ENCODE measurements around the gene ITGA2B. TPM values are rescaled to one million over a fixed set of nuclear protein-coding genes. Genes with fewer than 3 reads are reported as not detected.

The ITGA2B gene
- total RNA-seq, 1 experiment from 2014 or later = 8.3 TPM

DNA sequence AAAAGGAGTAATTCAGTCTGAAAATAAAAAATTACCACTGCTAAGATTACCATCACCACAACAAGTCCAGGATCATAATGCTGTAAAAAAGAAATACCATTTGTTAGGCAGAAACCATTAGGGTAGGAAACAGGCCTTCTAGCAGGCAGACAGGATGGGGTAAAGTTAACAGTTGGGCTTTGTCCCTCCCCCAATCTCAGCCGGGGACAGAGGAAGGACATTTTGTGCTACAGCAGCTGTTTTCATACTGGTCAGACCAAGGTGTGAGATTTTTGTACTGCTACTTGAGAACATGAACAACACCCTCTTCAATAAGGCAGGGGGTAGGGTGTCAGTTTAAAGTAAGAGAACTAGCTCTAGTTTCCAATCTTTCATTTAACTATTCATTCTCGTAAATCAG, 49.2 kb upstream of the ITGA2B start:
- H3K27ac ChIP-seq (ENCODE audit: insufficient read length, low read depth, low read length) = no peak overlapping the region

More for the DNA sequence above, 49.2 kb upstream of the ITGA2B start:
- Histone ChIP-seq H2BK20ac (ENCODE audit: low read depth, low read length, poor library complexity, severe bottlenecking) (no peak overlapping the region), H4K5ac (ENCODE audit: insufficient read length, low read depth, low read length) (no peak overlapping the region), H2AFZ (ENCODE audit: low read length) (no peak overlapping the region), H3K4me1 (ENCODE audit: insufficient read depth, low read length) (no peaks in the 10 kb centered on the region), H3K79me2 (ENCODE audit: insufficient read depth, low read length) (no peaks in the 10 kb centered on the region; the same call in 1 of the 2 replicates), H3T11ph (ENCODE audit: low read length) (no peak overlapping the region), H3K14ac (ENCODE audit: insufficient read depth, low read length) (no peak overlapping the region), H3K27me3 (ENCODE audit: insufficient read depth, low read length) (no peaks in the 10 kb centered on the region), H3K9ac (ENCODE audit: extremely low read depth, insufficient read length, low read length) (no peak overlapping the region), H3K23ac (ENCODE audit: insufficient read length, low read depth, low read length) (no peak overlapping the region), H3K18ac (ENCODE audit: insufficient read length, low read depth, low read length) (no peak overlapping the region), H2BK5ac (ENCODE audit: insufficient read length, low read length) (no peak overlapping the region), H4K91ac (ENCODE audit: insufficient read length, low read depth, low read length) (no peak overlapping the region), H3K79me1 (ENCODE audit: insufficient read depth, low read depth, low read length, poor library complexity, severe bottlenecking) (peaks cover 8% of the 10 kb centered on the region), H3K4me2 (ENCODE audit: insufficient read depth, insufficient read length, low read length) (no peak overlapping the region), H2BK120ac (ENCODE audit: low read depth, low read length, poor library complexity, severe bottlenecking) (no peak overlapping the region), H2BK15ac (ENCODE audit: low read depth, low read length) (no peak overlapping the region), H3K9me3 (ENCODE audit: control insufficient read depth, low read depth, low read length) (no peaks in the 10 kb centered on the region), H4K8ac (replicated peaks; ENCODE audit: insufficient read length, low read depth, low read length) (no peak overlapping the region), H3K56ac (ENCODE audit: insufficient read length, low read depth, low read length) (no peak overlapping the region), H2AK5ac (ENCODE audit: insufficient read length, low read length) (no peak overlapping the region), H3K4ac (ENCODE audit: low read depth, low read length) (no peak overlapping the region), H4K20me1 (ENCODE audit: control insufficient read depth, insufficient read depth, insufficient read length) (no peaks in the 10 kb centered on the region), H3K23me2 (ENCODE audit: insufficient read length, low read depth, low read length, poor library complexity, severe bottlenecking) (no peaks in the 10 kb centered on the region), H2BK12ac (ENCODE audit: insufficient read length, low read depth, low read length) (no peak overlapping the region)
- H3K4me3 Mint-ChIP-seq = no peak overlapping the region
- H3K4me1 Mint-ChIP-seq = peaks cover 11 to 12% of the 10 kb centered on the region in 2 experiments
- peaks cover 8 to 16% (median 13%) of the 10 kb centered on the region in 3 experiments; a peak in 6 of 7 replicates for H3K36me3 Mint-ChIP-seq (ENCODE audit: insufficient read depth in 1 of 3, low read depth in 3 of 3)
- H3K9me3 Mint-ChIP-seq = no peaks in the 10 kb centered on the region
- H3K27me3 Mint-ChIP-seq (ENCODE audit: low read depth) = no peaks in the 10 kb centered on the region
- TF ChIP-seq, protein P1, sequence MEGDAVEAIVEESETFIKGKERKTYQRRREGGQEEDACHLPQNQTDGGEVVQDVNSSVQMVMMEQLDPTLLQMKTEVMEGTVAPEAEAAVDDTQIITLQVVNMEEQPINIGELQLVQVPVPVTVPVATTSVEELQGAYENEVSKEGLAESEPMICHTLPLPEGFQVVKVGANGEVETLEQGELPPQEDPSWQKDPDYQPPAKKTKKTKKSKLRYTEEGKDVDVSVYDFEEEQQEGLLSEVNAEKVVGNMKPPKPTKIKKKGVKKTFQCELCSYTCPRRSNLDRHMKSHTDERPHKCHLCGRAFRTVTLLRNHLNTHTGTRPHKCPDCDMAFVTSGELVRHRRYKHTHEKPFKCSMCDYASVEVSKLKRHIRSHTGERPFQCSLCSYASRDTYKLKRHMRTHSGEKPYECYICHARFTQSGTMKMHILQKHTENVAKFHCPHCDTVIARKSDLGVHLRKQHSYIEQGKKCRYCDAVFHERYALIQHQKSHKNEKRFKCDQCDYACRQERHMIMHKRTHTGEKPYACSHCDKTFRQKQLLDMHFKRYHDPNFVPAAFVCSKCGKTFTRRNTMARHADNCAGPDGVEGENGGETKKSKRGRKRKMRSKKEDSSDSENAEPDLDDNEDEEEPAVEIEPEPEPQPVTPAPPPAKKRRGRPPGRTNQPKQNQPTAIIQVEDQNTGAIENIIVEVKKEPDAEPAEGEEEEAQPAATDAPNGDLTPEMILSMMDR (conservative IDR thresholded peaks at IDR 0.05) = no peak
- WGBS (ENCODE audit: extremely low coverage, insufficient read length, low lambda C conversion rate) = no CpG with 5 or more reads among the region's 2 CpGs
- H3K27ac Mint-ChIP-seq = peak overlapping the region in 2 of 3 experiments; percentile 6 to 7; a peak in 4 of 7 replicates
- no peak for DNase-seq

Measured in H9 (cell line).